Transverse colon (tissue), 3 donors: ENCODE data around the gene AKAP13.

ENCODE experiments used
- CTCF ChIP-seq, 5 experiments: fragments of 200-600 bp in 3 of 5; fragments of 450-650 bp in 2 of 5; sonication (generic) in 3 of 5; IDR thresholded peaks; 1 replicate in 2 of 5; 2 replicates in 3 of 5; pipeline ENCODE4 v1.5.1; 2016 to 2017; ENCODE audit warnings: antibody characterized with exemption in 5 of 5, inconsistent platforms in 3 of 5, mild to moderate bottlenecking in 2 of 5, moderate library complexity in 1 of 5
- POLR2A ChIP-seq: fragments of 450-650 bp; IDR thresholded peaks from one replicate; pipeline ENCODE4 v1.6.1; 2016; ENCODE audit warnings: antibody characterized with exemption, mild to moderate bottlenecking, moderate library complexity

- TF ChIP-seq CTCF (IDR thresholded peaks at IDR 0.05) (no peak), POLR2A (no peak)
These were observed 27.2 kb downstream of the AKAP13 start for GRCh38 chr15:85407421-85408269.
